ENCODE results near the gene GALNT17.

GALNT17 gene

DNA sequence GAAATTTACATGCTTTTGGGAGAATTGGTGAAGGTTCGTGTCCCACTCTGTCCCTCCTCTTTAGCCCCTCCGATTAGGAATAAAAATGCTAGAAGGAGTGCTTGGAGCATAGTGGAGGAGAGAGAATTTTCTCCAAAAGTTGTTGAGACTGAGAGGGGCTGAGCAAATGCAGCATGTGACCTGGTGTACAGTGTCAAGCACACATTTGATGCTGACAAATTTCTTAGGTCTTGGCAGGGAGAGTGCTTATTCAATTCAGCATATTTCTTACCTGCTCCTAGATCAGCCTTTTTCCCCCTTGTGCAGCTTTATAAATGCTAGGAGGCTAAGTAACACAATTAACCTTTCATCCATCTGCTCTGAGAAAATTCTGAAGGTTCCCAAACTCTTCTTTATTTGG lies 189.0 kb downstream of the GALNT17 start:
- H3K4me3 ChIP-seq (ENCODE audit: control insufficient read depth, low read depth, low read length): no peak overlapping the region
- no peak for TF ChIP-seq CTCF (IDR thresholded peaks at IDR 0.05; ENCODE audit: control insufficient read depth, insufficient read depth, low read depth, low read length, missing control alignments)
- no peak for DNase-seq (ENCODE audit: low read depth)

- no peak overlapping the region for H3K4me3 ChIP-seq (ENCODE audit: control insufficient read depth, low read depth, low read length)
- DNase-seq (ENCODE audit: low read depth): no peak
- no peak for TF ChIP-seq CTCF (IDR thresholded peaks at IDR 0.05; ENCODE audit: control insufficient read depth, insufficient read depth, low read depth, low read length, missing control alignments)
Measured at GRCh38 chr7:71322201-71322600, 190.3 kb downstream of the GALNT17 start.

DNA sequence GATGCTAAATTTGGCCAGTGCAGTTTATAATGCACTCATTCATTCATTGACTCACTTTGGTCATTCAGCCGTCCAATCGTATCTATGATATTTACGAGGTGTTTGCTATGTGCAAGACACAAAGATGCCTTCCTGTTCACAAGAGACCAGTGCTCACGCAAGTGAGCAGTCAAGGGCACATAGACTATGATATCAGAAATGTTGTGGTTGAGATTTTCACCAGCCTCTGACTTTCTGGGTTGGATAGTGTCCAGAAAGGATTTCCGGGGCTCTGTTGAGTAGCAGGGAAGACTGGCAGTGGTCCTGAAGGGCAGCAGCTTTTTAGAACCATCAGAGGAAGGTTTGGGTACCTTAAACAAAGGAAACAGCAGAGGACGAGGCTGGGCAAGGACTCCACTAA lies 191.8 kb downstream of the GALNT17 start:
- no peak overlapping the region for H3K4me3 ChIP-seq (ENCODE audit: control insufficient read depth, low read depth, low read length)
- no peak for TF ChIP-seq CTCF (IDR thresholded peaks at IDR 0.05; ENCODE audit: control insufficient read depth, insufficient read depth, low read depth, low read length, missing control alignments)
- no peak for DNase-seq (ENCODE audit: low read depth)

DNA sequence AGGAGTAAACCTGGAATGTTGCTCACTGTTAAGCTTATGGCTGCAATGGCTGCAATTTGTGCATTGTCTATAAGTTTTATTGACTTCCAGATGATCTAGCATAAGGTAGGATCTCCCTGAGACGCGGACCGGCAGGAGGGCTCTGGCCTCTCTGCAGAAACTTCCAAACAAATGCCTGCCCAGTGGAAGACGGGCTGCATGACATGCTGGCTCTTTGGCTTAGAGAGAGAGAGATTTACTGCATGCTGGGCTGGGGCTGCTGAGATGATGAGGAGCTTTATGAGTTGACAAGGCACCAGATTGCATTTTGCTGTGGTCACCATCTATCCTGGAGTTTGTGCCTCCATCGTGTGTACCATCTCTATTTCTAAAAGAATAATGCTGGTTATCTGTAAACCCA lies 193.2 kb downstream of the GALNT17 start:
- no peak for DNase-seq (ENCODE audit: low read depth)
- no peak for TF ChIP-seq CTCF (IDR thresholded peaks at IDR 0.05; ENCODE audit: control insufficient read depth, insufficient read depth, low read depth, low read length, missing control alignments)
- H3K4me3 ChIP-seq (ENCODE audit: control insufficient read depth, low read depth, low read length): no peak overlapping the region

DNA sequence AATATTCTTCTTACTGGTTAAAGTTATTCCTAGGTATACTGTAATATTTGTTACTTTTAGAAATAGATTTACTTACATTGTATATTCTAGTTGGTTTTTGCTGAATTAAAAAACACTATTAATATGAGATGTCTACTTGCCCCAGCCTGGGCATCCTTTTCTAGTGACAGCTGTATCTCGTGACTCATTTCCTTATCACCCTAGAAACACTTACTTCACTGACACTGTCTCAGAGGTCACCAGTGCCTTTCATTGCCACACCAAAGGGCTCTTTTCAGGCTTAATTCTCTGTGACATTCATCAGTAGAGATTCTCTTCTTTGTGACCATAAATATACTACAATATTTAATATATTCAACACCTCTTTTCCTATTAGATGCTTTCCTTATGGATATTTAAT lies 194.7 kb downstream of the GALNT17 start:
- no peak for TF ChIP-seq CTCF (IDR thresholded peaks at IDR 0.05; ENCODE audit: control insufficient read depth, insufficient read depth, low read depth, low read length, missing control alignments)
- no peak for DNase-seq (ENCODE audit: low read depth)
- H3K4me3 ChIP-seq (ENCODE audit: control insufficient read depth, low read depth, low read length): no peak overlapping the region

DNA sequence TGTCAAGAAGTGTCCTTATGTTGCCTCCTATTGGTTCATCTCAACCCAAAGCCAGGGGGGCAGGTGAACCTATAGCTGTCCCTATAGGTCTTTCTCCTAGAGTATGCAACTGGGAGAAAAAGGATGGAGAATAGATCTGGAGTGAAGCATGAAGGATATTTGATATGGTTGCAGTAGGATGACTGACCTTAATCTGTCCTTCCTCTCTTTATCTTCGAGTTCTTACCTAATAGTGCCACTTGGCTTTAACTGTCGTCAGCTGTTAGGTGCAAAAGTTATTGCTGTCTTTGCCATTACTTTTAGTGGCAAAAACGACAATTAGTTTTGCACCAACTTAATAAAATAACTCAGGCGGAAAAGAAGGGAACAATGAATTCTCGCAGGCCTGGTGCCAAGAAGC lies 196.0 kb downstream of the GALNT17 start:
- H3K4me3 ChIP-seq (ENCODE audit: control insufficient read depth, low read depth, low read length): no peak overlapping the region
- no peak for DNase-seq (ENCODE audit: low read depth)
- TF ChIP-seq CTCF (IDR thresholded peaks at IDR 0.05; ENCODE audit: control insufficient read depth, insufficient read depth, low read depth, low read length, missing control alignments): no peak

DNA sequence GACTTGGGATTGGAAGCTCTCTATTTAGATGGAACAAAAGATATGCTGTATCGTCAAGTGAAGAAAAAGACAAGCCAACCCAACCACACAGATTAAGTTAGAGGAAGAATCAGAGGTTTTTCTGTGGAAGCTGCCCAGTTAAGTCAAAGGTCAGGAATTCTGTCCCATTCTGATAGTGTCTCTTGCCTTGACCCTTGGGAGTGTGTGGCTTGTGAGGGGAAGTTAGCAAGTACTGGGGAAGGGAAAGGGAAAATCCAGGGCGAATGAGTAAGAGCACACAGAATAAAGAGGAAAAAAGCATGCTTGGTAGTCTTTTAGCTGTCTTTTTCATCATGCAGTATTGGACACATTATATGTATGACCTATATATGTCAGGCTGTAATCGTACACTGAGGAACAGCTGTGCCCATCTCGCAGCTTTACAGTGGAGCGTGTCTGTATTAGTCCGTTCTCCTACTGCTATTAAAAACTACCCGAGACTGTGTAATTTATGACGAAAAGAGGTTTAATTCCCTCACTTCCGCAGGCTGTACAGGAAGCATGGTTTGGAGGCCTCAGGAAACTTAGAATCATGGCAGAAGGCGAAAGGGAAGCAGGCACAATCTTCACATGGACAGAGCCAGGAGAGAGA lies 197.2 kb downstream of the GALNT17 start:
- no peak overlapping the region for H3K4me3 ChIP-seq (ENCODE audit: control insufficient read depth, low read depth, low read length)
- TF ChIP-seq CTCF (IDR thresholded peaks at IDR 0.05; ENCODE audit: control insufficient read depth, insufficient read depth, low read depth, low read length, missing control alignments): no peak
- no peak for DNase-seq (ENCODE audit: low read depth)
